Tibial nerve (tissue), 4 donors: Measurements from ENCODE around the gene TCHHL1. TPM values are rescaled to one million over a fixed set of nuclear protein-coding genes. Genes with fewer than 3 reads are reported as not detected.

Source experiments
- DNase-seq, 2 donors: peaks; one replicate each; pipeline ENCODE4 v3.0.0-alpha.2; 2019; ENCODE audit warnings: low spot score in 2 of 2
- H3K27ac ChIP-seq, 4 donors: fragments of 200-600 bp; sonication (generic) in 3 of 4; one replicate each; pipeline ENCODE4 v1.5.1; 2017 to 2019; ENCODE audit warnings: mild to moderate bottlenecking in 1 of 4
- H3K27me3 ChIP-seq, 2 donors: fragments of 200-600 bp; sonication (generic) in 1 of 2; one replicate each; pipeline versions ENCODE4 v1.5.1 to v1.6.0; 2017 to 2019
- H3K36me3 ChIP-seq, 3 donors: fragments of 200-600 bp; sonication (generic); one replicate each; pipeline ENCODE4 v1.5.1; 2018 to 2019
- H3K4me1 ChIP-seq, 4 donors: fragments of 200-600 bp; sonication (generic) in 3 of 4; one replicate each; pipeline ENCODE4 v1.5.1; 2017 to 2019
- H3K4me3 ChIP-seq, 4 donors: fragments of 200-600 bp; sonication (generic) in 3 of 4; one replicate each; pipeline ENCODE4 v1.5.1; 2017 to 2019; ENCODE audit warnings: mild to moderate bottlenecking in 1 of 4, moderate library complexity in 1 of 4
- H3K9me3 ChIP-seq, 4 donors: fragments of 200-600 bp; sonication (generic) in 3 of 4; one replicate each; pipeline ENCODE4 v1.5.1; 2017 to 2019
- CTCF ChIP-seq, 5 experiments: fragments of 200-600 bp in 3 of 5; fragments of 450-650 bp in 2 of 5; sonication (generic) in 3 of 5; IDR thresholded peaks; one replicate each; pipeline ENCODE4 v1.5.1; 2016 to 2019; ENCODE audit warnings: antibody characterized with exemption in 5 of 5, mild to moderate bottlenecking in 3 of 5, moderate library complexity in 2 of 5
- EP300 ChIP-seq, 2 donors: sonication (generic); formaldehyde crosslinking; IDR thresholded peaks; one replicate each; pipeline ENCODE4 v1.6.1; 2017; ENCODE audit warnings: antibody characterized with exemption in 2 of 2, mild to moderate bottlenecking in 1 of 2
- POLR2A ChIP-seq, 2 donors: fragments of 450-650 bp; IDR thresholded peaks; one replicate each; pipeline ENCODE4 v1.6.1; 2017; ENCODE audit warnings: antibody characterized with exemption in 2 of 2, mild to moderate bottlenecking in 2 of 2, moderate library complexity in 2 of 2
- WGBS, 2 donors: methylation state at CpG; one replicate each; pipeline ENCODE4 v1.1.5; 2018; 5-methylcytosine and 5-hydroxymethylcytosine counted together
- total RNA-seq, 4 donors: library from RNA; depleted of rRNA; stranded (reverse); fragments of >200 nt; gene quantifications; one replicate each; pipeline ENCODE4 v1.1.0, GENCODE V29; 2016

TCHHL1 gene
- total RNA-seq, 4 donors from 2014 or later = not detected

DNA sequence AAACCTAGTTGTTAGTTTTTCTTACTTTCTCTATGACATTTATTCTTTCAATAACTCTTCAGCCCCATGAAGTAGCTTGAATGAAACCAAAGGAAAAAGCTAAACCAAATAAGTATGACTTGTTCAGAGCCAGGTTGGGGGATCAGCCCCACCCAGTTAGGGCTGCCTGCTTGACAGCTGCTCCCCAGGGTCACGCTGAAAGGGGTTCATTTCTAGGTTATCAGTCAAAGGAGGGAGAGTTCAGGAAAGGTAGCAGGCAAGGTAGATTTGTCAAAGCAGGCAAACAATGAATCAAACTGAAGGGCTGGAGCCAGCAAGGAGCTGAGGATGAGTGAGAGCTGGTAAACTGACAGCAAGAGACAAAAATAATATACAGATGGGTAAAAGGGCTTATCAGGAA is 49.0 kb downstream of the TCHHL1 start:
- H3K27me3 ChIP-seq = no peaks in the 10 kb centered on the region
- DNase-seq = no peak

DNA sequence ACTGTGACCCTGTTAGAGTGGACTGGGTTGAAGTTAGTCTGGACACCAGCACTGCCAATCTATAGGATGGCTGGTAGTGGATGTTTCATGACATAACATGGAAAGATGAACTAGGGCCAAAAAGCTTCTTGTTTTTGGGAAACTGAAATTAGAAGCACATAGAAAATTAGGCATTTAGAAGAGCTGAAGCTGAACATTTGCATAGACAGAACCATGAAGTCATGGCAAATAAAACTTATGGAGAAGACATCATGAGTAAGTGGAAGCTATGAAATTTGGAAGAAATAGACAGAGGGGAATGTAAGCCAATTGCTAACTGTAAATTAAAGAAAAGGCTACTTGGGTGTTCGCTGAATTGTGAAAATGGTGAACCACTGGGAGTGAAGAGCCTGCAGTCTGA is 49.4 kb downstream of the TCHHL1 start:
- 95 to 96% methylated on average over 1 of the region's 1 CpG for WGBS, 2 donors
- DNase-seq = no peak
- Histone ChIP-seq H3K9me3 (no peaks in the 10 kb centered on the region), H3K27ac (no peak overlapping the region), H3K4me1 (peaks cover 0 to 30% (median 13%) of the 10 kb centered on the region in 4 donors), H3K36me3 (no peaks in the 10 kb centered on the region), H3K27me3 (no peaks in the 10 kb centered on the region), H3K4me3 (no peak overlapping the region)
- TF ChIP-seq EP300 (IDR thresholded peaks at IDR 0.05) (no peak), POLR2A (IDR thresholded peaks at IDR 0.05) (no peak), CTCF (IDR thresholded peaks at IDR 0.05) (no peak)

More for the DNA sequence above, 49.0 kb downstream of the TCHHL1 start:
- TF ChIP-seq POLR2A (IDR thresholded peaks at IDR 0.05) = no peak
- Histone ChIP-seq H3K36me3 (no peaks in the 10 kb centered on the region), H3K4me3 (no peak overlapping the region), H3K9me3 (no peaks in the 10 kb centered on the region), H3K27ac (no peak overlapping the region), H3K4me1 (peaks cover 0 to 28% (median 8%) of the 10 kb centered on the region in 4 donors)
- WGBS, 2 donors = 76 to 81% methylated on average over 1 of the region's 1 CpG

GRCh38 chr1:152038871-152039270 is 50.0 kb downstream of the TCHHL1 start:
- no peak for DNase-seq
- Histone ChIP-seq H3K27ac (peak overlapping the region in 1 of 4 donors; percentile 97), H3K4me1 (peaks cover 0 to 30% (median 18%) of the 10 kb centered on the region in 4 donors), H3K9me3 (no peaks in the 10 kb centered on the region), H3K36me3 (peaks cover 0 to 3% (median 0%) of the 10 kb centered on the region in 3 donors), H3K27me3 (no peaks in the 10 kb centered on the region), H3K4me3 (no peak overlapping the region)
- TF ChIP-seq EP300 (IDR thresholded peaks at IDR 0.05) (no peak), POLR2A (IDR thresholded peaks at IDR 0.05) (no peak), CTCF (IDR thresholded peaks at IDR 0.05) (no peak)
- 91 to 94% methylated on average over 10 of the region's 10 CpGs for WGBS, 2 donors

DNA sequence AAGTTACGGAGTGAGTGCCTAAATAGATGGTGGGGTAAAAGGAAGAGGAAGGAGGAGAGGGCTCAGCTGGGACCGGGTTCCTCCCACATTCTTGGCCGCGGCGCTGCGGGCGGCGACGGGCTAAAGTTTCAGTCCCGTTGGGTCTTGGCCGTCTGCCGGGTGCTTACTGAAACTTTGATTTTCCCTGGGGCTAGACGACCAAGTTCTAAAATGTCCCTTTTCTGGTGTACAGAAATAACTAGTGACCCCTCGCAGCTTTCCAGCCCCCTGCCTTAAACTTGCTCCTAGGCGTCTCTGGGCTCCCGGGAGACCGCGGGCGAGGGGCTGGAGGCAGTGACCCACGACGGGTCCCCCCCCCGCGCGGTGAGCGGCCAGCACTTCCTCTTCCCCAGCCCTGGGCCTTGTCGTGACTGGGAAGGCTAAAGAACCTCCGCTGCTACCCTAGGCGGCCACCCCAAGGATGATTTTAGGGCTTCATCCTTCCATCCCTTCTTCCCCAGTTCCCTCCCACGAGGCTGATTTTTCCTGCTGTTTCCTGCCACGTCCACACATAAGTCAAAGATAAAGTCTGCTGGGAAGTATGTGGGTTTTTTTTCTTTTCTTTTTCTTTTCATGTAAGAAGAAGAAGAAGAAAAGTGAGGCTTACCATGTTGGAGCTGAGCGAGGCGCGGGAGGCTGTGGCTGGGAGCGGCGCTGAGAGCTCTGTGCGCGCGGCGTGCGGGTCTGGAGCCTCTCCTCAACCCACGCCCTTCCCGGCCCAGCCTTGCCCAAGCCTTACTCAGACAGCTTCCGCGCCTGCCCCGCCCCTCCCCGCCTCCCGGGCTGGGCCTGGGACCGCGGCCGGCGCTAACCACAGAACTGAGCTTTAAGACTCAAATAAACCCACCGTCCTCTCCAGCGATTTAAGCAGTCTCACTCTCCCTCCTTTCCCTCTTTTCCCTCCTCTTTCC is 52.3 kb downstream of the TCHHL1 start, which contains the start of gene S100A11:
Gene S100A11 (minus strand): TSS at position 738 of the 950 bp plus-strand sequence. CDS start 89 bp downstream, at position 649.
- TF ChIP-seq EP300 (IDR thresholded peaks at IDR 0.05) = peak in 1 of 2 donors; percentile 95
- peak; percentile 92 to 95 for TF ChIP-seq POLR2A (IDR thresholded peaks at IDR 0.05)
- peak in 1 of 5 experiments; percentile 26 for TF ChIP-seq CTCF (IDR thresholded peaks at IDR 0.05)
- DNase-seq = peak; percentile 88 to 89
- WGBS, 2 donors = 0% methylated on average over 53 of the region's 53 CpGs
- Histone ChIP-seq H3K36me3 (peaks cover 0 to 26% (median 0%) of the 10 kb centered on the region in 3 donors), H3K9me3 (no peaks in the 10 kb centered on the region), H3K27ac (peak within 1 kb of the TSS; percentile 86 to 97 (median 90)), H3K27me3 (no peaks in the 10 kb centered on the region), H3K4me3 (peak within 1 kb of the TSS; percentile 55 to 75 (median 62)), H3K4me1 (peaks cover 0 to 41% (median 22%) of the 10 kb centered on the region in 4 donors)

- Histone ChIP-seq H3K4me3 (peak overlapping the region; percentile 55 to 75 (median 62)), H3K27ac (peak overlapping the region; percentile 86 to 97 (median 90)), H3K27me3 (no peaks in the 10 kb centered on the region), H3K9me3 (no peaks in the 10 kb centered on the region), H3K36me3 (peaks cover 0 to 34% (median under 1%) of the 10 kb centered on the region in 3 donors), H3K4me1 (peaks cover 0 to 41% (median 22%) of the 10 kb centered on the region in 4 donors)
- TF ChIP-seq EP300 (IDR thresholded peaks at IDR 0.05) (no peak), POLR2A (IDR thresholded peaks at IDR 0.05) (no peak), CTCF (IDR thresholded peaks at IDR 0.05) (no peak)
- no peak for DNase-seq
- WGBS, 2 donors = 11 to 12% methylated on average over 17 of the region's 17 CpGs
Measured at GRCh38 chr1:152035539-152036266, 53.2 kb downstream of the TCHHL1 start.
